Amniotic epithelial cell (primary cell): ENCODE results near the gene NDUFV3.
"Not testable (repeated sequence)": the region's sequence is repeated elsewhere in the genome, so short reads cannot be mapped to it uniquely, and the experiment has no call there.

Experiments used
- DNase-seq: peaks from one replicate; pipeline ENCODE4 v3.0.0-alpha.2; 2010; ENCODE audit warnings: low read depth

The NDUFV3 gene

DNA sequence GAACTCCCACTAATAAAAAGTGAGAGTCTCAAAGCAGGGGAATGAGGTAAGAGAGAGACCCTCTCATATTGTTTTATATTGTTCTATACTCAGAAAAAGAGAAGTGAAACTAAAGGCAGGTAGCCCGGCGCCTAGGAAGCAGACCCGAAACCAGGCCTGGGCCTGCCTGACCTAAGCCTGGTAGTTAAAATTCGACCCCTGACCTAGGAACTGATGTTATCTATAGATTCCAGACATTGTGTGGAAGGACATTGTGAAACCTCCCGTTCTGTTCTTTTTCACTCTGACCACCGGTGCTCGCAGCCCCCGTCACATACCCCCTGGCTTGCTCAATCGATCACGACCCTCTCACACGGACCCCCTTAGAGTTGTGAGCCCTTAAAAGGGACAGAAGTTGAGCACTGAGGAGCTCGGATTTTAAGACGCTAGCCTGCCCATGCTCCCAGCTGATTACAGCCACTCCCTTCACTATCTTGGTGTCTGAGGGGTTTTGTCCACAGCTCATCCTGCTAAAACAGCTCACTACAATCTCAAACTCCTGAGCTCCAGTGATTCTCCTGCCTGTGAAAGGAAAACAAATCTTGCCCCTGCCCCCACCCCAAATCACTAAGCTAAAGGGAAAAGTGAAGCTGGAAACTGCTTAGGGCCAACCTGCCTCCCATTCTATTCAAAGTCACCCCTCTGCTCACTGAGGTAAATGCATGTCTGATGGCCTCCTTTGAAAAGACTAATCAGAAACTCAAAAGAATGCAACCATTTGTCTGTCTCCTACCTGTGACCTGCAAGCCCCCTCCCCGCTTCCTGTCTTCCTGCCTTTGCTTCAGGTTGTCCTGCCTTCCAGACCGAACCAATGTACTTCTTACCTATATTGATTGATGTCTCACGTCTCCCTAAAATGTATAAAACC, 44.2 kb downstream of the NDUFV3 start:
- DNase-seq = peak; percentile 24

- DNase-seq = no peak
These were observed 45.0 kb downstream of the NDUFV3 start for GRCh38 chr21:42937960-42938605.

GRCh38 chr21:42938606-42938995, 45.5 kb downstream of the NDUFV3 start:
- DNase-seq = not testable (repeated sequence)

- peak; percentile 98 for DNase-seq
These were observed 46.7 kb downstream of the NDUFV3 start for GRCh38 chr21:42939582-42940413.

- DNase-seq = no peak
These were observed 48.6 kb downstream of the NDUFV3 start for GRCh38 chr21:42941696-42942085.

- no peak for DNase-seq
These were observed 49.1 kb downstream of the NDUFV3 start for GRCh38 chr21:42942244-42942643.

DNA sequence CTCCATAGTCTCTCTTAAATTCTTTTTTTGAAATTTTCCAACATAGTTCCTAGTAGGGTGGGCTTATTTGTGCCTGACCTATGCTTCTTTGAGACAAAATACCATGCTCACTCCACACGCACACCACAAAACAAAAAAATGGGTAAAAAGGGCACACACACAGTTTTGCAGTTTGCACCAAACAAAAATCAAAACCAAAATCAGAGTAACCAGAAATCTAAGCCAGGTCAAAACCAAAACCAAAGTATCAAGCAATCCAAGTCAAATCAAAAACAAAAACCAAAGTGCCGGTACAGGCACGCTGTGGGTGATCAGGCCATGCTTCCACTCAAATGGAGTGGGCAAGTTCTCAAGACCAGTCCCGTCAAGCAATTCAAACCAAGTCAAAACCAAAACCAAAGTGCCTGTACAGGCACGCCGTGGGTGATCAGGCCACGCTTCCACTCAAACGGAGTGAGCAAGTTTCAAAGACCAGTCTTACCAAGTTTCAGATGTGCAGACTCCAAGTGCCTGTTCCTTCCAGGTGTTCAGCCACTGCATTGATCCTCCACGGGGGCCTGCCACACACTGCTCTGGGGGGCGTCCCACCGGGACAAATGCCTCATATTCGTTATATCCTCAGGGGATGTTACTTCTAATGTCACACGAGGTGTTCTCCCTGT, 56.1 kb downstream of the NDUFV3 start:
- not testable (repeated sequence) for DNase-seq

GRCh38 chr21:42951193-42951592, 58.1 kb downstream of the NDUFV3 start:
- not testable (repeated sequence) for DNase-seq

DNA sequence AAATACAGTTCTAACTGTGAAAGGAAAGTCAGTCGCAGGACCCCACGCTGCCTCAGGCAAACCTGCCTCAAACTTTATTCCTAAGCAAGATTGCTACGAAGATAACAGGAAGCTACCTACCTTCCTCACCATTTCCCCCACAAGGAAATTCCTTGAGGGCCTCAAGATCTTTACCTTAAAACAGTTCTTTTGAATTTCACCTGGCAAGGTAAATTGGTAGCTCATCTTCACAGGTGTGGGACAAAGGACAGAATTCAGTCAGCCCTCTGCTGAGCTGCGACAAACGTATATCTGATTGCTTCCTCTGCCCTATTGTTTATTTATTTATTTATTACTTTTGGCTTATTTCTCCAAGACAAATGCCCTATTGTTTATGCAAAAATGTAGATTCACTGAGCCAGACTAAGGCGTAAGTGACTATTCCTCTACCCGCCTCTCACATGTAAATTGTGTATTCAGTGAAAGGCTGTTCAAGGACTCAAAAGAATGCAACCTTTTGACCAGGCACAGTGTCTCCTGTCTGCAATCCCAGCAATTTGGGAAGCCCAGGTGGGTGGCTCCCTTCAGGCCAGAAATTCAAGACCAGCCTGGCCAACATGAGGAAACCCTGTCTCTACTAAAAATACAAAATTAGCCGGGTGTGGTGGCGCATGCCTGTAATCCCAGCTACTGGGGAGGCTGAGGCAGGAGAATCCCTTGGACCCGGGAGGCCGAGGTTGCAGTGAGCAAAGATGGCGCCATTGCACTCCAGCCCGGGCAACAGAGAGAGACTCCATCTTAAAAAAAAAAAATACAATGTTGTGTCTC, 63.9 kb downstream of the NDUFV3 start:
- DNase-seq = no peak

- DNase-seq = peak; percentile 26
These were observed 65.0 kb downstream of the NDUFV3 start for GRCh38 chr21:42958122-42958521.

DNA sequence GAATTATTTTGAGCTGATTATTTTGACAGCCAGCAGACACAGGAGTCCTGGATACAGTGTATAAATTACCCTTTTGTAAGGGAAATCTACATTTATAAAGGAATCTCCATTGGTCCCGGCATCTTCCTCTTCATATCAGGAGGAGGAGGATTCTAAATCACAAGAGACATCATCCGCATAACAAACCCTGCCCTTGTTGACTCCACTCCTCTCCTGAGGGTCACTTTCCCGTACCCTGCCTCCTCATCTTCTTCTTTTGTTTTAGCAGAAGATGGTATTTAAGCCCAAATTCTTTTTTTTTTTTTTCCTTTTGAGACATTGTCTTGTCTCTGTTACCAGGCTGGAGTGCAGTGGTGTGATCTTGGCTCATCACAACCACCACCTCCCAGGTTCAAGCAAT, 66.6 kb downstream of the NDUFV3 start:
- no peak for DNase-seq

DNA sequence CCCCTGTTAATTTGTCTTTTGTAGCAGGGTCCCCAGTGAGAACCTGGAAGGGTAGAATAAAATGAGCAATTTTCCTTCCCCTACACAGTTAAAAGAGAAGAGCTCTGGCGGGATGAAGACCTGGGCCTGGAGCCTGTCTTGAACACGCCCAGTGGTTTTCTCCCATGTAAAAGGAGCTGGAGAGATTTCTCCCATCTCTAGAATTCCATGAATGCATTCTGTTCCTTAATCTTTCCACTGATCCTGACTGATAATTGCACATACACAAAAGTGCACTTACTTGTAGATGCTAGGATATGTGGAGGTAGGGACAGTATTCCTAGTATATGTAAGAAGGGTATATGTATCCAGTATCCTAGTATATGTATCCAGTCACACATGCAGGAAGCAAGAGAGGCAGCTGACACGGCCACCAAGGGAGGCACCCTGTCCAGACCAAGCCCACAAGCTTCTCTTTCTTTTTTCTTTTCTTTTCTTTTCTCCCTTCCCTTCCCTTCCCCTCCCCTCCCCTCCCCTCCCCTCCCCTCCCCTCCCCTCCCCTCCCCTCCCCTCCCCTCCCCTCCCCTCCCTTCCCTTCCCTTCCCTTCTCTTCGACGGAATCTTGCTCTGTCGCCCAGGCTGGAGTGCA, 69.4 kb downstream of the NDUFV3 start:
- peak; percentile 29 for DNase-seq
